Measurements from ENCODE around the gene MEF2C. TPM values are rescaled to one million over a fixed set of nuclear protein-coding genes. Genes with fewer than 3 reads are reported as not detected.

MEF2C gene
- total and polyA plus RNA-seq, 4 donors: 27.4 to 77.9 (median 46.3) TPM

- H3K27me3 ChIP-seq (ENCODE audit: control insufficient read depth, insufficient read depth, low read length): no peaks in the 10 kb centered on the region
- H3K27ac ChIP-seq (ENCODE audit: low read depth, low read length): no peak overlapping the region
- no peaks in the 10 kb centered on the region for H3K36me3 ChIP-seq (ENCODE audit: control insufficient read depth, insufficient read depth, low read length)
- DNase-seq (ENCODE audit: low read depth in 4 of 6, low spot score in 6 of 6): no peak
- H3K9me3 ChIP-seq (ENCODE audit: control insufficient read depth, insufficient read depth, low read length): no peaks in the 10 kb centered on the region
- 92% methylated on average over 3 of the region's 4 CpGs for WGBS (ENCODE audit: insufficient coverage)
- H3K4me1 ChIP-seq (ENCODE audit: control insufficient read depth, insufficient read depth, low read length): no peaks in the 10 kb centered on the region
- no peak overlapping the region for H3K4me3 ChIP-seq (ENCODE audit: low read depth, low read length)
Observed at GRCh38 chr5:88837222-88837621, 45.8 kb downstream of the MEF2C start.

GRCh38 chr5:88836195-88836838 lies 46.7 kb downstream of the MEF2C start:
- Histone ChIP-seq H3K27me3 (ENCODE audit: control insufficient read depth, insufficient read depth, low read length) (no peaks in the 10 kb centered on the region), H3K9me3 (ENCODE audit: control insufficient read depth, insufficient read depth, low read length) (no peaks in the 10 kb centered on the region), H3K4me3 (ENCODE audit: low read depth, low read length) (no peak overlapping the region), H3K27ac (ENCODE audit: low read depth, low read length) (peak overlapping the region; percentile 11), H3K36me3 (ENCODE audit: control insufficient read depth, insufficient read depth, low read length) (no peaks in the 10 kb centered on the region), H3K4me1 (ENCODE audit: control insufficient read depth, insufficient read depth, low read length) (no peaks in the 10 kb centered on the region)
- 50% methylated on average over 2 of the region's 5 CpGs for WGBS (ENCODE audit: insufficient coverage)
- DNase-seq (ENCODE audit: low read depth in 4 of 6, low spot score in 6 of 6): peak in 1 of 6 donors; percentile 20

- Histone ChIP-seq H3K36me3 (ENCODE audit: control insufficient read depth, insufficient read depth, low read length) (no peaks in the 10 kb centered on the region), H3K4me1 (ENCODE audit: control insufficient read depth, insufficient read depth, low read length) (no peaks in the 10 kb centered on the region), H3K27ac (ENCODE audit: low read depth, low read length) (peak overlapping the region; percentile 64), H3K9me3 (ENCODE audit: control insufficient read depth, insufficient read depth, low read length) (no peaks in the 10 kb centered on the region), H3K4me3 (ENCODE audit: low read depth, low read length) (no peak overlapping the region), H3K27me3 (ENCODE audit: control insufficient read depth, insufficient read depth, low read length) (no peaks in the 10 kb centered on the region)
- 100% methylated on average over 1 of the region's 4 CpGs for WGBS (ENCODE audit: insufficient coverage)
- DNase-seq (ENCODE audit: low read depth in 4 of 6, low spot score in 6 of 6): no peak
Observed at GRCh38 chr5:88834499-88834898, 48.5 kb downstream of the MEF2C start.

GRCh38 chr5:88834131-88834462 lies 48.9 kb downstream of the MEF2C start:
- WGBS (ENCODE audit: insufficient coverage): no CpG with 5 or more reads among the region's 2 CpGs
- Histone ChIP-seq H3K36me3 (ENCODE audit: control insufficient read depth, insufficient read depth, low read length) (no peaks in the 10 kb centered on the region), H3K27me3 (ENCODE audit: control insufficient read depth, insufficient read depth, low read length) (no peaks in the 10 kb centered on the region), H3K9me3 (ENCODE audit: control insufficient read depth, insufficient read depth, low read length) (no peaks in the 10 kb centered on the region), H3K4me1 (ENCODE audit: control insufficient read depth, insufficient read depth, low read length) (no peaks in the 10 kb centered on the region), H3K4me3 (ENCODE audit: low read depth, low read length) (no peak overlapping the region), H3K27ac (ENCODE audit: low read depth, low read length) (peak overlapping the region; percentile 64)
- no peak for DNase-seq (ENCODE audit: low read depth in 4 of 6, low spot score in 6 of 6)

GRCh38 chr5:88833371-88834130 lies 49.4 kb downstream of the MEF2C start:
- DNase-seq (ENCODE audit: low read depth in 4 of 6, low spot score in 6 of 6): peak in 2 of 6 donors; percentile 61 to 64
- no CpG with 5 or more reads among the region's 7 CpGs for WGBS (ENCODE audit: insufficient coverage)
- no peaks in the 10 kb centered on the region for H3K36me3 ChIP-seq (ENCODE audit: control insufficient read depth, insufficient read depth, low read length)
- H3K27me3 ChIP-seq (ENCODE audit: control insufficient read depth, insufficient read depth, low read length): no peaks in the 10 kb centered on the region
- peak overlapping the region; percentile 64 for H3K27ac ChIP-seq (ENCODE audit: low read depth, low read length)
- H3K4me3 ChIP-seq (ENCODE audit: low read depth, low read length): no peak overlapping the region
- H3K9me3 ChIP-seq (ENCODE audit: control insufficient read depth, insufficient read depth, low read length): no peaks in the 10 kb centered on the region
- H3K4me1 ChIP-seq (ENCODE audit: control insufficient read depth, insufficient read depth, low read length): no peaks in the 10 kb centered on the region

GRCh38 chr5:88831816-88832215 lies 51.2 kb downstream of the MEF2C start:
- Histone ChIP-seq H3K27ac (ENCODE audit: low read depth, low read length) (no peak overlapping the region), H3K4me1 (ENCODE audit: control insufficient read depth, insufficient read depth, low read length) (no peaks in the 10 kb centered on the region), H3K27me3 (ENCODE audit: control insufficient read depth, insufficient read depth, low read length) (no peaks in the 10 kb centered on the region), H3K9me3 (ENCODE audit: control insufficient read depth, insufficient read depth, low read length) (no peaks in the 10 kb centered on the region), H3K36me3 (ENCODE audit: control insufficient read depth, insufficient read depth, low read length) (no peaks in the 10 kb centered on the region), H3K4me3 (ENCODE audit: low read depth, low read length) (no peak overlapping the region)
- no CpG with 5 or more reads among the region's 1 CpG for whole genome bisulfite sequencing (ENCODE audit: insufficient coverage)
- peak in 2 of 6 donors; percentile 21 to 41 for DNase-seq (ENCODE audit: low read depth in 4 of 6, low spot score in 6 of 6)

GRCh38 chr5:88830567-88830966 lies 52.4 kb downstream of the MEF2C start:
- peak overlapping the region; percentile 29 for H3K27ac ChIP-seq (ENCODE audit: low read depth, low read length)

GRCh38 chr5:88829775-88830174 lies 53.2 kb downstream of the MEF2C start:
- Histone ChIP-seq H3K27me3 (ENCODE audit: control insufficient read depth, insufficient read depth, low read length) (no peaks in the 10 kb centered on the region), H3K27ac (ENCODE audit: low read depth, low read length) (peak overlapping the region; percentile 3), H3K4me1 (ENCODE audit: control insufficient read depth, insufficient read depth, low read length) (no peaks in the 10 kb centered on the region), H3K4me3 (ENCODE audit: low read depth, low read length) (no peak overlapping the region), H3K36me3 (ENCODE audit: control insufficient read depth, insufficient read depth, low read length) (no peaks in the 10 kb centered on the region), H3K9me3 (ENCODE audit: control insufficient read depth, insufficient read depth, low read length) (no peaks in the 10 kb centered on the region)
- DNase-seq (ENCODE audit: low read depth in 4 of 6, low spot score in 6 of 6): no peak
- WGBS (ENCODE audit: insufficient coverage): 80% methylated on average over 1 of the region's 3 CpGs

More at GRCh38 chr5:88830567-88830966, 52.4 kb downstream of the MEF2C start:
- no peaks in the 10 kb centered on the region for H3K36me3 ChIP-seq (ENCODE audit: control insufficient read depth, insufficient read depth, low read length)
- no peaks in the 10 kb centered on the region for H3K4me1 ChIP-seq (ENCODE audit: control insufficient read depth, insufficient read depth, low read length)
- no peak for DNase-seq (ENCODE audit: low read depth in 4 of 6, low spot score in 6 of 6)
- no peak overlapping the region for H3K4me3 ChIP-seq (ENCODE audit: low read depth, low read length)
- H3K9me3 ChIP-seq (ENCODE audit: control insufficient read depth, insufficient read depth, low read length): no peaks in the 10 kb centered on the region
- no peaks in the 10 kb centered on the region for H3K27me3 ChIP-seq (ENCODE audit: control insufficient read depth, insufficient read depth, low read length)

GRCh38 chr5:88829054-88829453 lies 53.9 kb downstream of the MEF2C start:
- 100% methylated on average over 2 of the region's 3 CpGs for WGBS (ENCODE audit: insufficient coverage)
- Histone ChIP-seq H3K4me1 (ENCODE audit: control insufficient read depth, insufficient read depth, low read length) (no peaks in the 10 kb centered on the region), H3K4me3 (ENCODE audit: low read depth, low read length) (no peak overlapping the region), H3K27ac (ENCODE audit: low read depth, low read length) (no peak overlapping the region), H3K36me3 (ENCODE audit: control insufficient read depth, insufficient read depth, low read length) (no peaks in the 10 kb centered on the region), H3K9me3 (ENCODE audit: control insufficient read depth, insufficient read depth, low read length) (no peaks in the 10 kb centered on the region), H3K27me3 (ENCODE audit: control insufficient read depth, insufficient read depth, low read length) (no peaks in the 10 kb centered on the region)
- no peak for DNase-seq (ENCODE audit: low read depth in 4 of 6, low spot score in 6 of 6)

GRCh38 chr5:88827997-88828396 lies 55.0 kb downstream of the MEF2C start:
- Histone ChIP-seq H3K9me3 (ENCODE audit: control insufficient read depth, insufficient read depth, low read length) (no peaks in the 10 kb centered on the region), H3K4me1 (ENCODE audit: control insufficient read depth, insufficient read depth, low read length) (no peaks in the 10 kb centered on the region), H3K4me3 (ENCODE audit: low read depth, low read length) (no peak overlapping the region), H3K27ac (ENCODE audit: low read depth, low read length) (peak overlapping the region; percentile 10), H3K36me3 (ENCODE audit: control insufficient read depth, insufficient read depth, low read length) (no peaks in the 10 kb centered on the region), H3K27me3 (ENCODE audit: control insufficient read depth, insufficient read depth, low read length) (no peaks in the 10 kb centered on the region)
- no CpG with 5 or more reads among the region's 1 CpG for WGBS (ENCODE audit: insufficient coverage)
- no peak for DNase-seq (ENCODE audit: low read depth in 4 of 6, low spot score in 6 of 6)
